ENCODE data around the gene ROS1.

- TF ChIP-seq YY1 (IDR thresholded peaks at IDR 0.05; ENCODE audit: insufficient read depth, insufficient read length) (no peak), ZNF274 (IDR thresholded peaks at IDR 0.05; ENCODE audit: low read depth, low read length) (no peak)
Observed at GRCh38 chr6:117359581-117359980, 66.2 kb downstream of the ROS1 start.

Measured in NT2/D1 (cell line).